ENCODE results near the gene SFT2D1.

The SFT2D1 gene

DNA sequence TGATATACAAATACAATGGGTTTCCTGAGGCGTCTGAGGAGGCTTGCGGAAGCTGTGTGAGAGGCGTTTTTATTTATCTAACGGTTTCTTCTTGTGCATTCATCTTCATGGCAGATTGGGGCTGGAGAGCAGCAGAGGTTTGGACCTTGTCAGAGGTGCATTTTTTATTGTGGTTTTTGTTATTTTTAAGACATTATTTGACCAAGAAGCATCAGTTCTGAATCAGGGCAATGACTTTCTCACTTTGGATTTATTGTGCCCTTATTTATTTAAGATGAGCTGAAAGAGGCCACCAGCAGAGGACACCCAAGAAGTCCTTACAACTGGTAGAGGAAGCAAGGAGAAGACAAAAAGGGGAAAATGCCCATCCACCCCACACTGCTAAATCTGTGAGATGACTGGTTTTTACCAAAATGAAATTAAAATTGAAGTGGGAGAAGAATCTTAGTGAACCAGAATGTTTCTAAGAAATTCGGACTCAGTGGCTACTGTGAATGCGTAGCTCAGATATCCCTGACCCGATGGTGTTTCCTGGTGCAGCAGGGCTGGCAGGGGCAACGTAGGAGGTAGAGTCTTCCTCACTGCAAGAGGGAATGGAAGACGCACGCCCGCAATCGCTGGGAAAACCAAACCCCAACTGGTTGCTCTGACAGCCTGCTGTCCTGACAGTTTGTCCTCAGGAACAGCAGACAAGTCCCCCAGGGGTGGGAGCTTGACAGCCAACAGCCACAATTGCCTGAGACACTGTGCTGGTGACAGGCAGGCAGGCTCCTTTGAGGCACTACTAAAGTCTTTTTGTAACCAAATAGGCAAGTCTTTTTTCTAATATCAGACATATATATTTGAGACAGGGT, 48.4 kb downstream of the SFT2D1 start:
- no peaks in the 10 kb centered on the region for H3K36me3 Mint-ChIP-seq (ENCODE audit: low read depth)
- peaks cover 18% of the 10 kb centered on the region for H3K27me3 Mint-ChIP-seq
- H3K4me3 Mint-ChIP-seq: no peak overlapping the region
- H3K27ac Mint-ChIP-seq: no peak overlapping the region
- DNase-seq: no peak
- H3K4me1 Mint-ChIP-seq (ENCODE audit: low read depth): no peaks in the 10 kb centered on the region
- H3K9me3 Mint-ChIP-seq: no peaks in the 10 kb centered on the region

DNA sequence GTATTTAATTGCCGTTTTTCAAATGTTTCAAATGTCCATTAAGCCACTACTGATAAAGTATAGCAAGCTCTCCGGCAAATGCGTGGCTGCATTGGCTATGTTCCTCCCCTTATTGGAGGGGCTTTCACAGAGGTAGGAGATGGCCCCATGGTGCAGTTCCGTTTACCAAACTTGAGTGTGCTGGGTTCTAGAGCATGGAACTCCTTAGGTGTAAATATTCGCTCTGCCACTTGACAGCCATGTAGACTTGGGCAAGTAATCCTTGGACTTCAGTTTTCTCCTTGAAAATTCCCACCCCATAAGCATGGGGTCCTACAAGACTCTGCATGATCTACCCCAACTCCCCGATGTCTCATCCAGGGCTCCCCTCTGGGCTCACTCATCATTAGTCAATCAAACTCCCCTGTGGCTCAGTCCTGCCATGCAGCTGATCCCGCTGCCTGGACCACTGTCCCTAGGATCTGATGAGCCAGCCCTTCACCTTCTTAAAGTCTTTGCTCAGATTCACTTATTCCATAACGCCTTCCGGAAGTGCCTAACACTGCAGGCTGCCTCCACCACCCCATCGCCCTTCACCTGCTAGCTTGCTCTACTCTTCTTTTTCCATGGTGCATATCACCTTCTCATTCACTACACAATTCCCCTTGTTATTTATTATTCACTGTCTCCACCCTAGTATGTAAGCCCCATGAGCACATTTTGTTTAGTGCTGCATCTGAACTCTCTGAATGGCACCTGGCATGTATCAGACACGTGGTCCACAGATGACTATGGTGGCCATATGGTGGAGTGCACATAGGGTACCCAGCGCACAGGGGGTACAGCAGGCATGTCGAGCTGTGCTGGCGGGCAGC, 52.9 kb downstream of the SFT2D1 start:
- DNase-seq: no peak
- Mint-ChIP-seq H3K9me3 (no peaks in the 10 kb centered on the region), H3K36me3 (ENCODE audit: low read depth) (no peaks in the 10 kb centered on the region), H3K4me1 (ENCODE audit: low read depth) (no peaks in the 10 kb centered on the region), H3K27me3 (peaks cover 7% of the 10 kb centered on the region), H3K4me3 (no peak overlapping the region), H3K27ac (no peak overlapping the region)

DNA sequence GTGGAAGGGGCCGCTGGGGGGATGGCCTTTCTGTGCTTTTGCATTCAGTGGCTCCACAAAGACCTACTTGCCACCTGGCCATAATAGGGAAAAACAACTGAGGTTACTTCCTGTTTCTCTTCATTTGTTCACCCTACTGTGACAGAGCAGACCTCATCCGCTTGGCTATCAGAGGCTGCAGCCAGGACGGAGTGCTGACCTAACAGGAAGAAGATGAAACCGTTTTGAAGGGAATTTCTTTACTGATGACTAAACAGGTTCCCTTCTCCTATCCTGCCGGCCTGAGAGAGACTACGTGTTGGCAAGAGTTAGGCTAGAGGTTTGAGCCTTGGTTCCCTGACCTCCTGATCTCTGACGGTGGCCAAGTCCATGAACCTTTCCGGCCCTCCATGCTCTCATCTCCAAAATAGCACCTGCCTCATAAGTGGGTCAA, 55.5 kb downstream of the SFT2D1 start:
- Mint-ChIP-seq H3K27me3 (peaks cover 5% of the 10 kb centered on the region), H3K4me3 (no peak overlapping the region), H3K36me3 (ENCODE audit: low read depth) (no peaks in the 10 kb centered on the region), H3K4me1 (ENCODE audit: low read depth) (no peaks in the 10 kb centered on the region), H3K27ac (no peak overlapping the region), H3K9me3 (no peaks in the 10 kb centered on the region)
- DNase-seq: no peak

- Mint-ChIP-seq H3K4me1 (ENCODE audit: low read depth) (no peaks in the 10 kb centered on the region), H3K27ac (no peak overlapping the region), H3K36me3 (ENCODE audit: low read depth) (no peaks in the 10 kb centered on the region), H3K9me3 (no peaks in the 10 kb centered on the region), H3K4me3 (no peak overlapping the region), H3K27me3 (peaks cover 5% of the 10 kb centered on the region)
- no peak for DNase-seq
Measured at GRCh38 chr6:166285233-166285632, 57.1 kb downstream of the SFT2D1 start.

- H3K27ac Mint-ChIP-seq: no peak overlapping the region
- H3K36me3 Mint-ChIP-seq (ENCODE audit: low read depth): no peaks in the 10 kb centered on the region
- DNase-seq: no peak
- no peak overlapping the region for H3K4me3 Mint-ChIP-seq
- no peaks in the 10 kb centered on the region for H3K4me1 Mint-ChIP-seq (ENCODE audit: low read depth)
- H3K27me3 Mint-ChIP-seq: peaks cover 5% of the 10 kb centered on the region
- no peaks in the 10 kb centered on the region for H3K9me3 Mint-ChIP-seq
Measured at GRCh38 chr6:166284640-166285039, 57.7 kb downstream of the SFT2D1 start.

DNA sequence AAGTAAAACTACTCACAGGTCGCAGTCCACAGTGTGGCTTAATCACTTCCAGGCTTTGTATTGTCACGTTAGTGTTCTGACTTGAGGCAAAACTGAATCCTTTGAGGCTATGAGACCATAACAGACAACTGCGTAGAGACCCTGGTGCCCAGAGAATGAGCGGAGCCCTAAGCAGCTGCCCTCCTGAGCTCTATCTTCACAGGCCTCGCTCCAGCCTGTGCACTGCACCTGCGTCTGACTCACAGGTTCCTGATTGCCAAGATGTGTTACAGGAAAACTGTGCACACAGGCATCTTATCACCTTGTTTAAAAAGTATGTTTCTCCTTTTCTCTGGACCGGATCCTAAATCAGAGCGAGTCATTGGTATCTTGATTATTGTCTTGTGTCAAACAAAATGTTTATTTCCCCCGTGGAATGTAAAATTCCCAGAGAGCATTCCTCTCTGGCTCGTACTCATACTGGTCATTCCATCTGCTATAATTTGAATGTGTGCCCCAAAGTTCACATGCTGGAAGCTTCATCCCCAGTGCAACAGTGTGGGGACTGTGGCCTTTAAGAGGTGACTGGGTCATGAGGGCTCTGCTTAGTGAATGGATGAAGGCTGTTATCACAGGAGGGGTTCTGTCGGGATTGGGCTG, 59.8 kb downstream of the SFT2D1 start:
- Mint-ChIP-seq H3K4me1 (ENCODE audit: low read depth) (peaks cover 3% of the 10 kb centered on the region), H3K4me3 (no peak overlapping the region), H3K9me3 (no peaks in the 10 kb centered on the region), H3K36me3 (ENCODE audit: low read depth) (no peaks in the 10 kb centered on the region), H3K27ac (no peak overlapping the region), H3K27me3 (peaks cover 5% of the 10 kb centered on the region)
- DNase-seq: no peak

- no peaks in the 10 kb centered on the region for H3K9me3 Mint-ChIP-seq
- no peak overlapping the region for H3K27ac Mint-ChIP-seq
Measured at GRCh38 chr6:166281104-166281503, 61.2 kb downstream of the SFT2D1 start.

GRCh38 chr6:166279393-166279679, 63.0 kb downstream of the SFT2D1 start:
- Mint-ChIP-seq H3K4me3 (no peak overlapping the region), H3K27me3 (peaks cover 9% of the 10 kb centered on the region), H3K9me3 (no peaks in the 10 kb centered on the region), H3K36me3 (ENCODE audit: low read depth) (no peaks in the 10 kb centered on the region), H3K27ac (no peak overlapping the region), H3K4me1 (ENCODE audit: low read depth) (peaks cover 7% of the 10 kb centered on the region)
- DNase-seq: no peak

More at GRCh38 chr6:166281104-166281503, 61.2 kb downstream of the SFT2D1 start:
- no peak for DNase-seq
- Mint-ChIP-seq H3K4me3 (no peak overlapping the region), H3K36me3 (ENCODE audit: low read depth) (no peaks in the 10 kb centered on the region), H3K27me3 (peaks cover 9% of the 10 kb centered on the region), H3K4me1 (ENCODE audit: low read depth) (peaks cover 3% of the 10 kb centered on the region)

DNA sequence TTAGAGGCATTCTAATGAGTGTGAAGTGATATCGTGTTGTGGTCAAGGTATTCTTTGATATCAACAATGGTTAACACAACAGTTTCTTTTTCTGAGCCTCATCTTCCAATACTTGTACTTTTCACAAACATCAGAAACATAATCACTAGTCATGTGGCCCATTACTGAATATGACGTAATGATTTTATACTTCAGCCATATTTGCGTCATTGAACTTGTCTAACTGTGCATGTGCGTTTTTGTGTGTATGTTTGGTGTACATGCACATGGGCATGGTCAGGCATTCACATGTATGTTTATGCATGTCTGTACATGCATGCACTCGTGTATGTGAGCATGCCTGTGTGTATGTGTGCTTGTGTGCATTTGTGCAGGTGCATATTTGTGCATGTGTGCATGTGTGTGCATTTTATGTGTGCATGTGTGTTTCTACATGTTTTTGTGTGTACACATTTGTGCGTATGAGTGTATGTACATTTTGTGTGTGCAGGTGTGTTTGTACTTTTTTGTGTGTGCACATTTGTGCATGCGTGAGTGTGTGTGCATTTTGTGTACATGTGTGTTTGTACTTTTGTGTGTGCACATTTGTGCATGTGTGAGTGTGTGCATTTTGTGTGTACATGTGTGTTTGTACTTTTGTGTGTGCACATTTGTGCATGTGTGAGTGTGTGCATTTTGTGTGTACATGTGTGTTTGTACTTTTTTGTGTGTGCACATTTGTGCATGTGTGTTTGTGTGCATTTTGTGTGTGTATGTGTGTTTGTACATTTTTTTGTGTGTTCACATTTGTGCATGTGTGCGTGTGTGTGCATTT, 63.6 kb downstream of the SFT2D1 start:
- H3K27me3 Mint-ChIP-seq: peaks cover 8% of the 10 kb centered on the region
- no peak for DNase-seq
- peaks cover 7% of the 10 kb centered on the region for H3K4me1 Mint-ChIP-seq (ENCODE audit: low read depth)
- H3K36me3 Mint-ChIP-seq (ENCODE audit: low read depth): no peaks in the 10 kb centered on the region
- no peak overlapping the region for H3K27ac Mint-ChIP-seq
- no peaks in the 10 kb centered on the region for H3K9me3 Mint-ChIP-seq
- H3K4me3 Mint-ChIP-seq: no peak overlapping the region

- Mint-ChIP-seq H3K4me1 (ENCODE audit: low read depth) (peaks cover 7% of the 10 kb centered on the region), H3K4me3 (no peak overlapping the region), H3K27me3 (peaks cover 8% of the 10 kb centered on the region), H3K36me3 (ENCODE audit: low read depth) (no peaks in the 10 kb centered on the region), H3K27ac (no peak overlapping the region), H3K9me3 (no peaks in the 10 kb centered on the region)
- no peak for DNase-seq
Measured at GRCh38 chr6:166277892-166278578, 64.3 kb downstream of the SFT2D1 start.

DNA sequence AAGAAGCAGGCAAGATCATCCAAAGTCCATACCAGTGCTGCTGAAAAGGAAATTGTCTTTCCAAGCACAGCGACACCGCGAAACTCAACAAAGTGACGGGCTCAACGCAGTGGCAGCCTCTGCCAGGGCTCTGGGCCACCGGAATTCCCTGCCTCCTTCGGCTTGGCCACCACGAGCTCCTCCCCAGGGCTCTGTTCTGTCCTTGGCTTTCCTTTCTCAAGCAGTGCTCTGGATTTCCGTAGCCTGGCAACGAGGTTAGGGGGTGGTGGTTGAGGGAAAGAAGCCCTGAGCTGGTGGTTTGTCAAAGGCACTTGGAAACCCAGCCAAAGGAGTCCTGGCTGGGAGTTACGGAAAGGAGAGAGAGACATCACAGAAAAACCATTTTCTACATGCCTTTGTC, 65.3 kb downstream of the SFT2D1 start:
- Mint-ChIP-seq H3K4me1 (ENCODE audit: low read depth) (peaks cover 7% of the 10 kb centered on the region), H3K4me3 (no peak overlapping the region), H3K9me3 (no peaks in the 10 kb centered on the region), H3K27ac (no peak overlapping the region), H3K27me3 (peaks cover 8% of the 10 kb centered on the region), H3K36me3 (ENCODE audit: low read depth) (no peaks in the 10 kb centered on the region)
- no peak for DNase-seq

DNA sequence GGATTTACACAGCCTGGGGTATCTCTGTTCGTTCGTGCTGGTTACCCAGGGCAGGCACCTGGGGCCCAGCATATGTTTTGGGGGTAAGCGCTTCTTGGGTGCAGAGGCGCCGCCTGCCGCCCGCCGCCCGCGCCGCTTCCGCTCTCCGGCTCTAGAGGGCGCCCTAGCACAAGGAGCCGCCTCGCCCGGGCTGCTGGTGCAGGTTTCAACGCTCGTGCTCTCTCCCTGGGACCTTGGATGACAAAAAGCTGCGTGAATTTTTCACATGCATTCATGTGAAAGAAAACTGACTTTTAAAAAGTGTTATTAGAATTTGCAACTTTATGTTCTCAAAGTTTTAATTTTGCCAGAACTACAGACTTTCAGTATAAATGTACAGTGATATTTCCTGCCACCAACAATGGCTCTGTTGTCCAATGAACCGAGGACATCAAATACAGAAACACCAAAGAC, 66.6 kb downstream of the SFT2D1 start:
- H3K4me3 Mint-ChIP-seq: no peak overlapping the region
- no peak overlapping the region for H3K27ac Mint-ChIP-seq
- no peaks in the 10 kb centered on the region for H3K9me3 Mint-ChIP-seq
- H3K27me3 Mint-ChIP-seq: peaks cover 8% of the 10 kb centered on the region
- no peaks in the 10 kb centered on the region for H3K36me3 Mint-ChIP-seq (ENCODE audit: low read depth)
- peaks cover 7% of the 10 kb centered on the region for H3K4me1 Mint-ChIP-seq (ENCODE audit: low read depth)
- DNase-seq: peak; percentile 91

- H3K4me3 Mint-ChIP-seq: no peak overlapping the region
- no peak for DNase-seq
- peaks cover 7% of the 10 kb centered on the region for H3K4me1 Mint-ChIP-seq (ENCODE audit: low read depth)
- H3K27me3 Mint-ChIP-seq: peaks cover 8% of the 10 kb centered on the region
- H3K9me3 Mint-ChIP-seq: no peaks in the 10 kb centered on the region
- no peaks in the 10 kb centered on the region for H3K36me3 Mint-ChIP-seq (ENCODE audit: low read depth)
- no peak overlapping the region for H3K27ac Mint-ChIP-seq
Measured at GRCh38 chr6:166274739-166275370, 67.5 kb downstream of the SFT2D1 start.
